GM12878 (cell line): ENCODE results near the gene TAS1R2.

ENCODE experiments used
- CHD2 ChIP-seq: IDR thresholded peaks from 2 replicates; pipeline ENCODE4 v1.6.1; 2011; ENCODE audit warnings: low read depth, low read length, improper control_type of control experiment, borderline replicate concordance
- EP300 ChIP-seq, 2 experiments: fragments of 150-350 bp in 1 of 2; IDR thresholded peaks; 2 replicates each; pipeline ENCODE4 v1.6.1; 2011 to 2012; ENCODE audit warnings: low read depth in 2 of 2, low read length in 2 of 2, borderline replicate concordance in 1 of 2, improper control_type of control experiment in 1 of 2, inconsistent platforms in 1 of 2; ENCODE audit not compliant: control insufficient read depth in 1 of 2
- ESRRA ChIP-seq: IDR thresholded peaks from 2 replicates; pipeline ENCODE4 v1.6.1; 2012; ENCODE audit warnings: mild to moderate bottlenecking, low read length, improper control_type of control experiment
- EZH2 ChIP-seq: IDR thresholded peaks from 2 replicates; pipeline ENCODE4 v1.6.1; 2012; ENCODE audit warnings: low read depth, mild to moderate bottlenecking, control low read depth, inconsistent platforms, low read length, borderline replicate concordance; ENCODE audit not compliant: control insufficient read depth
- FOXM1 ChIP-seq: IDR thresholded peaks from 2 replicates; pipeline ENCODE4 v1.6.1; 2012; ENCODE audit warnings: low read depth, mild to moderate bottlenecking, inconsistent platforms, low read length, moderate library complexity
- HDAC2 ChIP-seq: fragments of 200-600 bp; sonication (generic); IDR thresholded peaks from 2 replicates; pipeline ENCODE4 v1.6.1; 2017
- HDAC6 ChIP-seq: fragments of 200-600 bp; sonication (generic); IDR thresholded peaks from one replicate; pipeline ENCODE4 v1.8.0; 2017; ENCODE audit warnings: antibody characterized with exemption; ENCODE audit not compliant: unreplicated experiment
- NRF1 ChIP-seq: conservative IDR thresholded peaks from 2 replicates; pipeline ENCODE4 v1.6.1; 2011; ENCODE audit warnings: mild to moderate bottlenecking, low read depth, low read length, improper control_type of control experiment
- POLR2AphosphoS5 ChIP-seq: IDR thresholded peaks from 2 replicates; pipeline ENCODE4 v1.6.1; 2011; ENCODE audit warnings: mild to moderate bottlenecking, low read length, inconsistent platforms
- SMC3 ChIP-seq: IDR thresholded peaks from 2 replicates; pipeline ENCODE4 v1.6.1; 2011; ENCODE audit warnings: low read length, improper control_type of control experiment, borderline replicate concordance
- TF ChIP-seq, protein P1 (sequence below), 3 experiments: IDR thresholded peaks in 2 of 3; conservative IDR thresholded peaks in 1 of 3; 2 replicates each; pipeline ENCODE4 v1.5.1; 2011; ENCODE audit warnings: low read depth in 3 of 3, low read length in 3 of 3, mild to moderate bottlenecking in 3 of 3, control low read depth in 2 of 3, moderate library complexity in 2 of 3, inconsistent platforms in 1 of 3, mixed read lengths in 1 of 3; ENCODE audit not compliant: control insufficient read depth in 2 of 3, insufficient read depth in 1 of 3; ENCODE audit errors: extremely low read depth in 1 of 3

DNA sequence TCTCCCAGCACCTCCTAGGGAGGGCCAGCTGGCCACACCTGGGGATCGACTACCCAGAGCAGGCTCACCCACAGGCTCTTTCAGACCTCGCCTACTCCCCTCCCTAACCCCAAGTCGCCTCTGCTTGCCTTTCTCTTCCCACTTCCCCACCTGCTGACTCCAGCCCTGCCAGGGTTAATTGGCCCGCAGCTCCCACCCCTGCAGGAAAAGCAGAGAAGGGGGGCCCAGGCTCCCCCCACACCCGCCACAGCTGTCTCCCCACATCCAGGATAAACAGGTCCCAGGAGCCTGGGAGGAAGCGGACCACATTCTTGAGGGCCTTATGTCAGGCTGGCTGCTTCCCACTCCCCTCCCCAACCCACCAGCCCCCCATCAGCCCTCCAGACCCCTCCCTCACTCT is 45.0 kb downstream of the TAS1R2 start:
- TF ChIP-seq, protein P1, sequence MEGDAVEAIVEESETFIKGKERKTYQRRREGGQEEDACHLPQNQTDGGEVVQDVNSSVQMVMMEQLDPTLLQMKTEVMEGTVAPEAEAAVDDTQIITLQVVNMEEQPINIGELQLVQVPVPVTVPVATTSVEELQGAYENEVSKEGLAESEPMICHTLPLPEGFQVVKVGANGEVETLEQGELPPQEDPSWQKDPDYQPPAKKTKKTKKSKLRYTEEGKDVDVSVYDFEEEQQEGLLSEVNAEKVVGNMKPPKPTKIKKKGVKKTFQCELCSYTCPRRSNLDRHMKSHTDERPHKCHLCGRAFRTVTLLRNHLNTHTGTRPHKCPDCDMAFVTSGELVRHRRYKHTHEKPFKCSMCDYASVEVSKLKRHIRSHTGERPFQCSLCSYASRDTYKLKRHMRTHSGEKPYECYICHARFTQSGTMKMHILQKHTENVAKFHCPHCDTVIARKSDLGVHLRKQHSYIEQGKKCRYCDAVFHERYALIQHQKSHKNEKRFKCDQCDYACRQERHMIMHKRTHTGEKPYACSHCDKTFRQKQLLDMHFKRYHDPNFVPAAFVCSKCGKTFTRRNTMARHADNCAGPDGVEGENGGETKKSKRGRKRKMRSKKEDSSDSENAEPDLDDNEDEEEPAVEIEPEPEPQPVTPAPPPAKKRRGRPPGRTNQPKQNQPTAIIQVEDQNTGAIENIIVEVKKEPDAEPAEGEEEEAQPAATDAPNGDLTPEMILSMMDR (IDR thresholded peaks at IDR 0.05 in 2 of 3, conservative IDR thresholded peaks at IDR 0.05 in 1 of 3; ENCODE audit: control insufficient read depth in 2 of 3, extremely low read depth in 1 of 3, insufficient read depth in 1 of 3, low read depth in 3 of 3, low read length in 3 of 3), result no peak
- TF ChIP-seq CHD2 (no peak), NRF1 (no peak), HDAC6 (no peak), POLR2AphosphoS5 (no peak), EZH2 (no peak), HDAC2 (no peak), SMC3 (no peak), EP300 (IDR thresholded peaks at IDR 0.05; ENCODE audit: borderline replicate concordance in 1 of 2, control insufficient read depth in 1 of 2, low read depth in 2 of 2, low read length in 2 of 2) (no peak), FOXM1 (no peak), ESRRA (no peak)
